Mammary epithelial cell (primary cell): ENCODE data around the gene PCDHGA6.
A peak's percentile ranks its signal among the peaks of the same experiment; 100 is the strongest.

Source experiments
- CTCF ChIP-seq, 2 donors: IDR thresholded peaks in 1 of 2; conservative IDR thresholded peaks in 1 of 2; 2 replicates each; pipeline ENCODE4 v1.5.1; 2011 to 2012; ENCODE audit warnings: inconsistent platforms in 2 of 2, low read length in 2 of 2, mild to moderate bottlenecking in 2 of 2, control low read depth in 1 of 2, low read depth in 1 of 2; ENCODE audit not compliant: insufficient read depth in 1 of 2; ENCODE audit errors: extremely low read depth in 1 of 2
- EZH2 ChIP-seq: IDR thresholded peaks from 2 replicates; pipeline ENCODE4 v1.6.1; 2012; ENCODE audit warnings: low read length, inconsistent platforms, borderline replicate concordance

- TF ChIP-seq CTCF (conservative IDR thresholded peaks at IDR 0.05 in 1 of 2, IDR thresholded peaks at IDR 0.05 in 1 of 2; ENCODE audit: extremely low read depth in 1 of 2, insufficient read depth in 1 of 2, low read depth in 1 of 2, low read length in 2 of 2): peak in 1 of 2 donors; percentile 24
- TF ChIP-seq EZH2: no peak
These were observed 47.3 kb downstream of the PCDHGA6 start, which contains the start of gene PCDHGA11 for GRCh38 chr5:141420855-141421488.
